GM18909 (cell line): Measurements from ENCODE around the gene SMAD5.

Experiments
- ATAC-seq: cut with Tn5 transposase; IDR thresholded peaks from one replicate; pipeline ENCODE4 v1.9.1; 2021; ENCODE audit warnings: mild to moderate bottlenecking; ENCODE audit not compliant: unreplicated experiment, poor library complexity

SMAD5 gene

DNA sequence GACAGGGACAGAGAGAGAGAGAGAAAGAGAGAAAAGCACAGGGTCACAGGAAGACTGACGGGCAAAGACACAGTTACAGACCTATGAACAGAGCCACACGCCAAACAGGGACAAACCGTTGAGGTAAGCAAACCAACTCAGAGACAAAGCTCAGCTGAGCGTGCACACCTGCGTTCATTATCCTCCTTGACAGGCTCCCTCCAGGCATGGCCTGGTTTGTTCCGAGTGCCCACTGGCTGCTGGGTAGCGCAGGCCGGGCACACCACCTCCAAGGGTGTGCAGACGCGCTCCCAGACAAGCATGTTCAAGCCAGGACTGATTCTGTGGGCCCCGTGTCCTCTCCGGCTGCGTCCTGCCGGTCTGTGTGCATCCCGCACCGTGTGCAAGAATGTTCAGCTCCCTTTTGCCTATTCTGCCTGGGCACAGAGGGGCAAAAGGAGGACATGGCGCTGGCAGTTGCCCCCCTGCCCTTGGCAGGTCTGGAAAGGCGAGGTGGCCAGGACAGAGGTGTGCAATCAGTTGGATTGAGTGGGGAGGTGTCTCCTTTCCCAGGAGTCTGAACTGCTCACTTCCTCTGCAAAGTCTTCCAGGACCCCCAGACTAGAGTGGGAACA is 60.8 kb downstream of the SMAD5 start:
- no peak for ATAC-seq

DNA sequence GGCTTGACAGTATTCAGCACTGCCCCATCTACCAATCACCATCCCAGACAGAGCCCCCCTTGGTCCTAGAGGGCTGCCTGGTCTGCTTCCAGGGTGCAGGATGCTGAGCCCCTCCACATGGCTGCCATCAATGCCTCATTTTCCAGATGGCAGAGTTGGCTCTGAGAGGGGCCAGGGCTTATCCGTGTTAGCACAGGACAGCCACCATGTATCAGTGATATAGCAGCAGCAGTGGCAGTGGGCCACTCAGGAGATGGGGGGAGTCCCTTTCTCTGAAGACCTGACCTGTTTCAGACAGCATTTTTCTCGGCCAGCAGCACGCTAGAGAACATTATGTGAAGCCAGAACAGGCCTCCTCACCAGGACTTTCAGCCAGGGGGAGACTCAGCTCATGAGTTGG is 61.9 kb downstream of the SMAD5 start:
- ATAC-seq = no peak

DNA sequence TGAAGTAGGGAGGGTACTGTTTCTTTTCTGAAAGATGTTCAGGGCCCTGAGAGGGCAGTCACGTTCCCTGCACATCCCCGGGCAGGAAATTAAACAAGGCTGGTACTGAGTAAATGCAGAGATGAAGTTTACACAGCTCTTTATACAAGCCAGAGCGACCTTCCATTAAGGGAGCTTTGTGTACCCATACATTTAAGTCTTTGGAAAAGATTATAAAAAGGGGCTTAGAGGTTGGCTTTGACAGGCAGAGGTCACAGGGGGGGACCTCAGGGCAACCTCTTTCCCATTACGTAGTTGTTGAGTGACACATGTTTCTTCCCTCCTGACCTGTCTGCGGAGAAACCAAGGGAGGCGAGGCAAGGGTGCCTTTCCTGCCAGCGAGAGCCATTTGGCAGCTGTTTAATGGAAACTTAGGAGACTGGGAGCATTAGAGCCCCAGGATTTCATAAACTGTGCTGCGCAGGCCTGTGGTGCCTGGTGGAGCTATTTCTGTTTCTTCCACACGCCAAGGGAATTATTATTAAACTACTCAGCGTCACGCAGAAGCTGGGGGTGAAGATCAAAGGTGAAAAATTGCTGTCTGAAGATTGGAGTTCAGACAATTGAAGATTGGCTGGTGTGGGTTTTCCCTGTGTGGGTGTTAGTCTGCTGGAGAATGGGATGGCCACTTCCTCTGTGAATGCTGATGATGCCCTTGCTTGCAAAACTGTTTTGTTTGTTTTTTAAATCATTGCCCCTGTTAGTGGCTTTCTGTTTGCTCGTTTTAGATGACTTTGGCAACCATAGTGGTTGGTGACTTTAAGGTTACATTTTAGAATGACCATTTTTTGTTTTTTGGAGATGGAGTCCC is 63.6 kb downstream of the SMAD5 start:
- ATAC-seq = no peak

DNA sequence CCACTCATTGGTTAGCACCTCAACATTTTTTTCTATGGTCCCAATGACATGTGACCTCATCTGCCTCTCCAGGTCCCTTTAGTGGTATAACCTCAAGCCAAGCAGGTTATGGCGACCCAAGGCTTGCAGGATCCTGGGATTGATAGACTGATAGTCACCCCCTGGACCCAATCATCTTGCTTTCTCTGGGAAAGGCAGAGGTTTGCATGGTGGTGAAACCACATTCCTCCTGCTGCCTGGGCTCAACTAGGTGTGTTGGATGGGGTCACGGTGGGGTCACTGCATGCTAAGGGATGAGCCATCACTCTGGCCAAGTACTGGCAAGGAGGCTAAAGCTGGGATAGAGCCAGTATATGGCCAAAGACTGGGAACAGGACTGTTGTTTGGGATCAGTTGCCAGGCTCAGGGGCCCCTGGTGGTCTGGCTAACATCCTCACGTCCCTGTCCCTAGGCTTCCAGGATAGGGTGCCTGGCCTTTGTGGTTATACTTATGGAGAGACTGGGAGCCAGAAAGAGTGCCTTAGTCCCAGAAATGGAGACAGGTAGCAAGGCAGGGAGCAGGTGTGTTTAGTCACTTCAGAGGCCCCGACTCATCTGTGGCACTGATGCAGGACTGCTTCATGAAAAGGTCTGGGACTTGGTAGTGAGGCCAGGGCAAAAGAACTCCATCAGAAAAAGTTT is 65.0 kb downstream of the SMAD5 start:
- no peak for ATAC-seq

DNA sequence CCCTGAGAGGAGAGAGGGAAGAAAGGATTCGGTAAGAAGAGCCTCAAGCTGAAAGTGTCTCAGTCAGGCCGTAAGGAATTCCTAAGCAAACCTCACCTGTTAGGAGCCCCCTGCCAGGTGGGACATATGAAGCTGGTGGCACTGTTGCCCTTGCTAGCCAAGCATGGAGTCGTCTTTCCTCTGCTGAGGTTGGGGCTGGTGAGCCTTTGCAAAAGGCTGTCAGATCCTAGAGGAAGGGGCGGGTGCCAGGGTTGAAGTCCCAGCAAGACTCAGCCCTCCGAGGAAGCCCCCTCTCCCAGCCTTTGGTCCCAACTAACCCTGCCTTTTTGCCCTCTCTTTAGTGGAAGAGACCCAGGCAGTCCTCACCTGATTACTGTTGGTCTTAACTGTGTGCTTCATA is 65.8 kb downstream of the SMAD5 start:
- no peak for ATAC-seq

DNA sequence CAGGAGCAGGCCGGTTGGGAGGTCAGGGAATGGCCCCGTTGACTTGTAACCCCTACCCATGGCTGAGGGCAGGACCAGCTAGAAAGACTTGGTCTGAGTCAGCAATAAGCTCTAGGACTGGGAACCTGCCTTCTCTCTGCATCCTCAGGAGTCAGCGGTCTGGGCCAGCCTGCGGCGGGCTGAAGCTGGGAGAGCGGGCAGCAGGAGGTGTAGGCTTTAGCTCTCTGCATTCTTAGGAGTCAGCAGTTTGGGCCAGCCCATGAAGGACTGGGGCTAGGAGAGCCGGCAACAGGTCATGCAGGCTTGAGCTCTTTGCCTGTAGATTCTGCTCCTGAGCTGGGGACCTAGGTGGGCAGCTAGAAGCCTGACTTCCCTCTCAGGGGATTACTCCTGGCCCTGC is 66.8 kb downstream of the SMAD5 start:
- no peak for ATAC-seq

DNA sequence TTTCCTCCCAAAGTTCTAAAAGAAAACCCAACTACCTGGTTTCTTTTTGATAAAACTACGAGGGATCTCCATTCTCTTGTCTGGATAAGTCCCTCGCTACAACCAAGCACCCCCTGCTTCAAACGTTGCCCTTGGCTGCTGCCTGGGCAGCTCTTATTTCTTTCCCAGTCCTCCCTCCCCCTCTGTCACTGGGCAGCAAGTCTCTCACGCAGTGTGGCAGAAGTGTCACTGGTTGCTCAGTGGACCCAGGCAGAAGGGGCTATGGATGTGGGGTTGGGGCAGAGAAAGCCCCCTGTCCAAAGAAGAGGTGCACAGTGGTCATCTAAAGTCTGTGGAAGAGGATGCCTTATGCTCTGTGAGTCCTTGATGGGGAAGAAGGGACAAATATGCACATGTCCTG is 67.5 kb downstream of the SMAD5 start:
- no peak for ATAC-seq

DNA sequence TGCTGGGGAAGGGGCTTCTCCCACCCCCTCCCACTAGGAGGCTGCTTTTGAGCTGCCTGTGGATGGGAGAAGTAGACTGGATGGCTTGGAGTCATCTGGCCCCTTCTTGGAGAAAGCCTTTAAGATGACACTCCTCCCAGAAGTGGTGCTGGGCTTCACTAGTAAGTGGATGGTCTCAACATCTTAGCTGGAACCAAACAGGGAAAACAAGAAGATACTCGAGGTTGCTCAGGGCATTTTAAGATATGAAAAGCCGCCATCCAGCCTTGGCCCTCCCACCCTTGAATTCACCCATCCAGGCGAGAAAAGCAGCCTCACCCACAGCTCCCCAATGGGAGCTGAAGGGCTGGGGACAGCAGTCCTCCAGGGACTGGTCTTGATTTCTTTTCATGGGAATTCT is 68.1 kb downstream of the SMAD5 start:
- ATAC-seq = no peak

DNA sequence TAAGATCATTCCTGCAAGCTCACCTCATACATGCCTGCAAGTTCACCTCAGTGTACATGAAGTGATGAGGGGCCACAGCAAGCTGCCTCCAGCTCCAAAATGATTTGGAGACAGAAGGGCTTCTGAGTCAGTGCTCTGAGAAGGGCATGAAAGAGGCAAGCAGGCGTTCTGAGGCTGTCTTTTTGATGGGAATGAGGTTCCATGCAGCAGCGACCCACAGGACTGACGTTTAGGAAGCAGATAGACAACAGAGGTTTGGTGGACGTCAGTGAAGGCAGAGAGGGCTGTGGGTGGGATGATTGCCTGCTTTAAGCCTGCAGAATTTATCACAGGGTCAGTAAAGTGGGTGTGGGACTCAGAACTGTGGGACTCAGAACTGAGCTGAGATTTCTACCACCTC is 69.2 kb downstream of the SMAD5 start:
- no peak for ATAC-seq

DNA sequence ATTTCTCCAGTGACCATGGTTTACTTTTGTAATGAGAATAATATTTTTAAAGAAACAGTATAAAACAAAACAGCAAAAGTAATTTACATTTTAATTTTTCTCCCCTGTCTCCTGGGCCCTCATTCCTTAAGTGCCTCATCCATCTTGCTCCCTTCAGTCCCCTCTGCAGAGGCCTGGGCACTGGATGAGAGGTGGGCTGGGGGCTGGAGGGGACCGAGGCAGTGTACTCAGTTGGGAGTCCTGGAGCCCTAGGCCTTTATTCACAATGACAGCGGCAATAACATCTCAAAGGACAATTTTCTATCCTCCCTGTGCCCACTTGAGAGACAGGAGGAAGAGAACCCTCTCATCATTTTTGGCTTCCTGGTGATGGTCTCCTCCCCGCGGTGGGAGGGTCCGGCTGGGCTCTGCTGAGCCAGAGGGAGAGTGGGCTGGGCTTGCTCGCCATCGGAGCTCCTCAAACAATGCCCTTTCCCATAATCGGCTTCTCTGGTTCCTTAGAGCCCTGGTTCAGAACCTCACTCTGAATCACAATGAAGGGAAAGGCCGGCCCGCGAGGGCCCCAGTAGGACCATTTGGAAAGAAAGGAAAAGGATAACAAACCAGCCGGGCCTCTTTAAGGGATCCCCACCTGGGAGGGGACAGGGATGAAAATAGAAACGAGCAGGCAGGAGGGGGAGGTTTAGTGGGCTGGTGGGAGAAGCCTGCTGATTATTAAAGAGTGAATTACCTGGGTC is 70.0 kb downstream of the SMAD5 start:
- no peak for ATAC-seq

DNA sequence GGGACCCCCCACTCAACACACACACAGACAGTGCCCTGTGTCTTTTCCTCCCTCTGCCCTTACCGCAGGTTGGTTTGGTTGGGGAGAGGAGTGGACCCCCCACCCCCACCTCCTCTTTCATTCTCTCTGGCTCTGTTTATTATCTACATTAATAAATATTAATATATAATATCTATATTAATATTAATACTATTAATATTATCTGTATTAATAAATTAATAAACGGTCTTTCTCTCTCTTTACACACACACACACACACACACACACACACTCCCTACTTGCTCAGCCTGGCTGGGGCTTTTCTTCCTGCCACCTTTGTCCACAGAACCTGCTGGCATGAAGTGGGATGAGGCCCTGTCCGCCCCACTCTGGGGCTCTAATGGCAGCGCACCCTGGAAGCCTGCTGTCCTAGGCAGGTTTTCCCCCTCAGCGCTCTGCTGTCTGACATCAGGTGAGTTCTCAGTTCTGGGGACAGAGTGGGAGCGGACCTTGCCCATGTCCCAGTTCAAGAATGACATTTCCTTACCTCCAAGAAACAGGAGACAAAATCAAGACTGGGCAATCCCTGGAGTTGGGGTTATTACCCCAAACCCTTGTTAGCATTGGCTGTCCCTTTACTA is 70.8 kb downstream of the SMAD5 start:
- ATAC-seq = no peak

DNA sequence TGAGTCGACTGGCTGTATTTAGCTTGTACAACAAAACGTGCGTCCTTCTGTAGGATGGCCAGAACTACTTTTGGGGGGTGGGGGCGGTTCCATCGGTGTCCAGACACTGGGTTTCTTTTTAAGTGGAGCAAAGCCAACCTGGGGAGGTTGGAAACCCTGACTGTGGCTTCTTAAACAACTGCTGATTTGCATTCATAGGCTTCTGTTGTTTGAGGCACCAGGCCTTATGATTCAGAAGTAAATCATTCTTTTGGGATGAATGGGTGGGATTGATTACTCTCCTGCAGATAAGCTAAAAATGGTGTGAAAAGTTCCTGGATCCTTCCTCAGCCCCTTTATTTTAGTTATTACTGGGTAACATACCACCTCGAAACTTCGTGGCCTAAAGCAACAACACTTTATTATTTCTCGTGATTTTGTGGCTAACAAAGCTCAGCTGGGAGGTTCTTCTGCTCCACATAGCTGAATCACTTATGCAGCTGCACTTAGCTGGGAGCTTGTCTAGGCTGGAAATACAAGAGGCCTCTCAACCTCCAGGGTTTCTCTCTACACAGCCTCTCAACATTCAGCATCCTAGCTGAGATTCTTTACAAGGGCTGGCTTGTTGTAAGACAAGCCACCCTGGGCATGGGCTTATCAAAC is 72.5 kb downstream of the SMAD5 start:
- ATAC-seq = no peak

DNA sequence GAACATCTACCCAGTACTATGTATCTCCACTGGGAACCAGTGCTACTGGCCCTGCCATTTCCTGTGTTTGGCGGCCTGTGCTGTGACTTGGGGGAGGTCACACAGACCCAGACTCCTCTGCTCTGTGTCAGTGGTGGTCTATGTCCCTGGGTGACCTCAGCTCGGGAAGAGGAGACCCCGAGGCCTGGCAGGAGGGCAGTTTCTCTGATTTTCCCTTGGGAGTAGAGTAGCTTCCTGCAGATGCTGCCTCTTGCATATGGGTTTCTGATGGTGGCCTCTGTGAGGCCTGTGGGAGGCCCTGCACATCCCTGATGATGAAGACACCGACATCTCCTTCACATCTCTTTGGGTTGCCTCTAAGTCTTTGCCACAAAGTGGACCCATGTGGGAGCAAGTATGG is 73.3 kb downstream of the SMAD5 start:
- ATAC-seq = no peak

DNA sequence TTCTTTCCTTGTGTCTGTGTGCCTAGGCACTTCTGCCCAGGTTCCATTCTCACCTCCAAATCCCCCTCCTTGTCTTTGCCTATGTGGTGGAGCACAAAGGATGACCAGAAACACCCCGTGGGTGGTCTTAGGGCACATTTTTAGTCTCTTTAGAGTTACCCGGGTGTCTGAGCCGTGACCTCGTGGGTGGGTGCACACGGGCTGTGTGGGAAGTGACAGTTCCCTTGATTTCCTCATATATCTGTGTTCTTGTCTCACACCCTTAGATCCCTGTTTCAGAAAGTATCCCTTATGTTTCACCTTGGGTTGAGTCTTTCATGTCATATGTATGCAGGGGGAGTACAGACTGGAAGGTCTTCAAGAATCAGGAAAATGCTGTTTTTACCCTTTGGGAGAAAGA is 73.7 kb downstream of the SMAD5 start:
- no peak for ATAC-seq

DNA sequence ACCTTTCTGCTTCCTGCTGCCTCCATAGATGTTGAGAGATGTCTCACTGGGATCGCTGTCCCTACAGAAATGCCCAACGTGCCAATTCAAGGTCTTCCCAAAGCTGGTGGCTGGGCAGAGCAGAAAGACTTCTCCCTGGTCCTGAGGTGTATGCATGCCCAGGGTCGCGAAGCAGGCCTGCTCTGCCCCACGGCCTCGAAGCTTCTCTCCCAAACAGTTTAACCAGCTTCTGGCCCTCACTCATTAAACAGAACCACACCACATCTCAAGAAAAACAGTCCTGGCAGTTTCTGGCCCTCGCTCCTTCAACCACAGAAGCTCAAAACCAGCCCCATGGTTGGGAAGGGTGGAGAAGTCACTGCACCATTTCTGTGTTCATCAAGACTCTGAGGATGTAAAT is 75.0 kb downstream of the SMAD5 start:
- no peak for ATAC-seq

DNA sequence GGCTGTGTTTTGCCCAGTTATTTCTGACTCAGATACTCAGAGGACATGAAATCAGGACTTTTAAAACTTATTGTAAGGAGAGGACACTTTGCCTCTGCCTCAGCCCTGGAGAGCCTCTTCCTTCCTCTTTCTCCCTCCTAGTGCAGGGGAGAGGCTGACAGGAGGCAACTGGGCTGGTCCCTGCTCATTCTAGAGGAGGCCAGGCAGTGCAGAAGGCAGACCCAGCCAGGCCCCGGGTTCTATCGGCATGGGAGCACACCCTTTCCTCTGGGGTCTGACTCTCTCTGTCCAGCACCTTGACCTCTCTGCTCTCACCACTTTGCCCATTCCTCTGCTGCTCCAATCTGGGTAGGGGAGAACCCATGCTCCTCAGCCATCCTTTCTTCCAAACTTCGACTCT is 76.3 kb downstream of the SMAD5 start:
- no peak for ATAC-seq

DNA sequence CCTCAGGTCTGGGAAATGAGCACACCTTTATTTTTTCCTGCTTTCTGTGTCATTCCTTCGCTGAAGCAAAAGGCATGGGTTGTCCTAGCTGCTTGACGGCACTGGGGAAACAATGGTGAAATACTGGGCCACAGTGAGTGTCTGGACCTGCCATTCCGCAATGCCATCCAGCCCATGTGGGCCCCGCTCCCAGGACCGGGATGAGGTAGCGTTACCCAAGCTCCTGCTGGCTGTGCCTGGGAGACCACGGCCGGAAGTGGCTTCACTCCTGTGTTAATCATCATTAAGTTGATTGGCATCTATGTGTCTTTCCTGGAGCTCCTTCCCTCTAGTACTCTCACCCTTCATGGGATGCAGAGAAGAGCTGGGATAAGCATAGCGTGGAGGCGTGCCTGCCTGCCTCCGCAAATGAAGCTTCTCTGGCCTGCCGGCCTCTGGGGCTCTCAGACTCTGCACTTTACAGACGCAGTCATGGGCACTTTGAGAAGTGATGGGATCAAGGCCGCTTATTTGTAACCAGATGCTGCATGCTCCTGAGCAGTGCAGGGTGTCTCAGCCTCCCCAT is 76.8 kb downstream of the SMAD5 start:
- no peak for ATAC-seq

DNA sequence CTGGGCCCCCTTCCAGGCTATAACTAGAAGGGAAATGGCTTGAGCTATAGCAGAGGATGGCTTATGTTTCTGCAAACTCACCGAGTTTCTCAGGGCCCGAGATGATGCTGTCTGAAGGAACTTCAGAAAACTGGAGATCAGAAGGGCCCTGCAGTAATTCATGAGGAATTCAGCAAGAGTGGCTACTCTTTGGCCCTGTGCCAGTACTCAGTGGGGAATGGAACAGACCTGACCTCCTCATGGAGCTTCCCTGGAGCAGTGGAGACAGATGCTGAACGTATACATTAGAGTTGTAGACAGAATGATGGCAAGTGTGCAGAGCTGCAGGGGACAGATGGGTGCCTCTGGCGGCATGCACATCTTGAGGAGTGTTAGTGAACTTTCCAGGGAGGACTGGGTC is 77.6 kb downstream of the SMAD5 start:
- ATAC-seq = no peak

DNA sequence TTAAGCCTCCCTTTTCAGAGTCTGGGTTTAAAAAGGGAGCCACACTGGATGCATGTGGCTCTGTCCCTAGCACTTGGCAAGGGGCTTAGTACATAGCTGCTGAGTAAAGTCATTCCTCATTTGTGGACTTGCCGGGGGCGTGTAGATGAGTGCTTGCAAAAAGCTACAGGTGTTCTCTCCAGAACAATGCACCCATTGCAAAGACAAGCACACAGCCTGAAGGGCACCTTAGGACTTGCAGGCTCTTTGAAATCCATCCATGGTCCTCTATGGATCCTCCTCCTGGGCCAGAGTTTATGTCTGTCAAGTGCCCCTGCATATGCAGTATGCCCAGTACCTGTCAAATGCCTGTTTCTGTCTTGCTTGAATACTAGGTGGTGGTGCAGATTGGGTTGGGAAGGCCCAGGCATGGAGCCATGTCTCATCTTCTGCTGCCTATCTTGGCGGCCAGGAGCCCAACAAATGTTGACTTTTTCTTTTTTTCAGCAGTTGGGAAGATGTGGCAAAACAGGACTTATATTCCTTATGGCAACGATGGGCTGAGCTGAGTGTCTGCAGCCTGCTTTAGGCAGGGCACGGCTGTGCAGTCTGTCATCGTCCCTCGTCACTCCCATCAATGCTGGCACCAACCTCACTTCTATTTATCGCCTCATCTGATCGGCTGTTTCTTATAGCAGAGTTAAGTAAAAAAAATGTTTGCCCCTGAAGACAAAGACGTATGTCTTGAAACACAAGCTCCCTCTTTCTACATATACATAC is 78.8 kb downstream of the SMAD5 start:
- ATAC-seq = no peak
